Effector memory CD8-positive, alpha-beta T cell (primary cell): ENCODE results near the gene RFT1.

ENCODE experiments used
- ATAC-seq: fragments of 150-1000 bp; cut with Tn5 transposase; replicated peaks from 2 replicates; pipeline ENCODE4 v1.10.0; 2021; ENCODE audit warnings: mild to moderate bottlenecking, moderate library complexity
- DNase-seq, 3 experiments: peaks; one replicate each; pipeline ENCODE4 v3.0.0; 2021
- H3K27ac Mint-ChIP-seq, 2 donors: one replicate each; pipeline ENCODE4 v1.8.0; 2022; ENCODE audit warnings: mild to moderate bottlenecking in 2 of 2, mixed read lengths in 2 of 2, moderate library complexity in 2 of 2
- H3K27me3 Mint-ChIP-seq, 2 donors: one replicate each; pipeline ENCODE4 v1.8.0; 2022; ENCODE audit warnings: mixed read lengths in 2 of 2
- H3K36me3 Mint-ChIP-seq: one replicate; pipeline ENCODE4 v1.8.0; 2022; ENCODE audit warnings: mild to moderate bottlenecking, moderate library complexity, mixed read lengths; ENCODE audit not compliant: insufficient read depth
- H3K4me1 Mint-ChIP-seq, 2 donors: one replicate each; pipeline ENCODE4 v1.8.0; 2022; ENCODE audit warnings: low read depth in 2 of 2, mixed read lengths in 2 of 2
- H3K4me3 Mint-ChIP-seq, 2 donors: one replicate each; pipeline ENCODE4 v1.8.0; 2022; ENCODE audit warnings: mild to moderate bottlenecking in 2 of 2, mixed read lengths in 2 of 2, moderate library complexity in 2 of 2
- H3K9me3 Mint-ChIP-seq, 2 donors: one replicate each; pipeline ENCODE4 v1.8.0; 2022; ENCODE audit warnings: mixed read lengths in 2 of 2
- total RNA-seq, 9 experiments: gene quantifications; one replicate each; lab custom pipeline; 2026; lab: John Stamatoyannopoulos, UW

RFT1 gene
- total RNA-seq, result 12.8 to 38.1 (median 28.5) reads per million in 9 experiments

DNA sequence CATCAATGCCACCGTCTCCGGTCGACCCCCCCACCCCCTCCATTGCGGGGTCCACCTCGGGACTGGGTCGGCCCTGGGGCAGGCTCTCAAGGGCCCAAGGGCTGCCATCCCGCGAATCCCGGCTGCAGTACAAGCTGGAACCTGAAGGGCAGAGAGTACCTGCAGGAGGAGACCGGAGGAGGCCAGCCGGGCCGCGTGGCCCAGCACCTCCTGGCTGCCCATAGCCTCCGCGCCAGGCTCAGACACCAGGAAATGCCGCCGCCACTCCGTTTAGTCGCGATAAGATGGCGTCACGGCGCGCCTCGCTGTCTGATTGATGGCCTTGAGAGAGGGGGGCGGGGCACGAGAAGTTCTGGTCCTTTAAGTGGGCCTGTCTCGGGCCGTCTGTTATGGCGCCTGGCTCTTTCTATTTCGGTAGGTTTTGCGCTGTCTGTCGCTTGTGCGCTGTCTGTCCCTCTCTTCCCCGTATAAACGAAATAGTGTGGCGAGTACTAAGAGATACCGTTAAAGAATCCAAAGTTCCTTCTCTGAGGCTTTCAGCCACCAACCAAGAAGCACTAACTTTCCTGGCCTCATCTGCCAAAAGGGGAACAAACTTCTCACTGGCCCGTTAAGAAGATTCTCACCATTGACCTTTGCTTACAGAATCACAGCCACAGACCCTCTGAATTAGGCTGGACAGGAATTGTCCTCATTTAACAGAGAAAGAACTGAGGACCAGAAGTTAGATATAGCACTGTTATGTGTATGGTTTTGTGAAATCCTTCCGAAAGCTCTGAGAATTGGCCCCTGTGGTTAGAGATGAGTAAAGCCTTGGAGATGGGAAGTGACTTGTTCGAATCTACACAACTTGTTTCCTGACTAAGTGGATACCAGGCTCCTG is at the start of gene RFT1:
RFT1 (minus strand) TSS at position 257 of the 883 bp plus-strand sequence; CDS start at position 222, 35 bp downstream.
- H3K36me3 Mint-ChIP-seq, result peaks cover 12% of the 10 kb centered on the region
- H3K27me3 Mint-ChIP-seq, result no peaks in the 10 kb centered on the region
- ATAC-seq, result peak; percentile 92

DNA sequence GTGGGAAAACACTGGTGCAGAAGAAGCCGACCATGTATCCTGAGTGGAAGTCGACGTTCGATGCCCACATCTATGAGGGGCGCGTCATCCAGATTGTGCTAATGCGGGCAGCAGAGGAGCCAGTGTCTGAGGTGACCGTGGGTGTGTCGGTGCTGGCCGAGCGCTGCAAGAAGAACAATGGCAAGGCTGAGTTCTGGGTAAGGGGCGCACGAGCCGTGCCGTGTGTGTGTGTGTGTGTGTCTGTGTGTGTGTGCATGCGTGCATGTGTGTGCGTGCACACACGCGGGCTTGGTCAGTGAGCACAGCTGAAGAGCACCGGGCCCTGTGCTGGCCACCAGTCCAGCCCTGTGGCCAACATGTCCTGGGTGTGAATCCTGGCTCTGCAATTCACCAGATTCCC is 49.3 kb upstream of the RFT1 start:
- DNase-seq (no peak), ATAC-seq (no peak)
- H3K9me3 Mint-ChIP-seq, result no peaks in the 10 kb centered on the region
- peaks cover 0 to 5% of the 10 kb centered on the region in 2 donors for H3K4me1 Mint-ChIP-seq
- H3K27me3 Mint-ChIP-seq, result no peaks in the 10 kb centered on the region
- H3K36me3 Mint-ChIP-seq, result peaks cover 67% of the 10 kb centered on the region
- no peak overlapping the region for H3K4me3 Mint-ChIP-seq
- peak overlapping the region in 1 of 2 donors; percentile 88 for H3K27ac Mint-ChIP-seq

More for the DNA sequence above, at the start of gene RFT1:
- H3K4me1 Mint-ChIP-seq, result peaks cover 15 to 22% of the 10 kb centered on the region in 2 donors
- H3K9me3 Mint-ChIP-seq, result no peaks in the 10 kb centered on the region
- peak; percentile 98 to 99 (median 99) for DNase-seq
- H3K27ac Mint-ChIP-seq, result peak within 1 kb of the TSS; percentile 98 to 99
- H3K4me3 Mint-ChIP-seq, result peak within 1 kb of the TSS; percentile 86 to 90

DNA sequence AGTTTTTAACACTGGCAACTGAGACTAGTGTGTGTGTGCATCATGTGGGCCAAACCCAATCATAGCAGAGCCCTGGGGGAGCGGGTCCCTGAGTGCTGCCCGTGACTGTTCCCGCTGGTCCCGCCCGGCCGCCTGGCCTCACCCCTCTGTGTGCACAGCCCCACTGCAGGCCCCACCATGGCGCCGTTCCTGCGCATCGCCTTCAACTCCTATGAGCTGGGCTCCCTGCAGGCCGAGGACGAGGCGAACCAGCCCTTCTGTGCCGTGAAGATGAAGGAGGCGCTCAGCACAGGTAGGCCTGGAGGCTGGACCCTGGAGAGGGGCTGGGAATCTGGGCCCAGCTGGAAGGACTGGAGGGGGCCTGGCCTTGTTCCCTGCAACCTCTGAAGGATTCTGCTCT is 48.0 kb upstream of the RFT1 start:
- Mint-ChIP-seq H3K4me1 (peaks cover 4 to 5% of the 10 kb centered on the region in 2 donors), H3K9me3 (no peaks in the 10 kb centered on the region), H3K4me3 (no peak overlapping the region), H3K36me3 (peaks cover 61% of the 10 kb centered on the region), H3K27me3 (no peaks in the 10 kb centered on the region), H3K27ac (peak overlapping the region in 1 of 2 donors; percentile 88)
- no peak for DNase-seq
- no peak for ATAC-seq

- H3K27ac Mint-ChIP-seq, result no peak overlapping the region
- DNase-seq, result no peak
Observed at GRCh38 chr3:53175613-53176540, 45.6 kb upstream of the RFT1 start.

GRCh38 chr3:53174346-53175250 is 44.4 kb upstream of the RFT1 start:
- peaks cover 29 to 31% of the 10 kb centered on the region in 2 donors for H3K4me1 Mint-ChIP-seq
- no peaks in the 10 kb centered on the region for H3K9me3 Mint-ChIP-seq
- no peak overlapping the region for H3K4me3 Mint-ChIP-seq
- H3K27me3 Mint-ChIP-seq, result no peaks in the 10 kb centered on the region
- H3K36me3 Mint-ChIP-seq, result peaks cover 39% of the 10 kb centered on the region
- H3K27ac Mint-ChIP-seq, result no peak overlapping the region
- no peak for DNase-seq
- no peak for ATAC-seq

More at GRCh38 chr3:53175613-53176540, 45.6 kb upstream of the RFT1 start:
- no peak for ATAC-seq
- Mint-ChIP-seq H3K4me3 (no peak overlapping the region), H3K4me1 (peaks cover 17 to 21% of the 10 kb centered on the region in 2 donors), H3K36me3 (peaks cover 51% of the 10 kb centered on the region), H3K27me3 (no peaks in the 10 kb centered on the region), H3K9me3 (no peaks in the 10 kb centered on the region)

DNA sequence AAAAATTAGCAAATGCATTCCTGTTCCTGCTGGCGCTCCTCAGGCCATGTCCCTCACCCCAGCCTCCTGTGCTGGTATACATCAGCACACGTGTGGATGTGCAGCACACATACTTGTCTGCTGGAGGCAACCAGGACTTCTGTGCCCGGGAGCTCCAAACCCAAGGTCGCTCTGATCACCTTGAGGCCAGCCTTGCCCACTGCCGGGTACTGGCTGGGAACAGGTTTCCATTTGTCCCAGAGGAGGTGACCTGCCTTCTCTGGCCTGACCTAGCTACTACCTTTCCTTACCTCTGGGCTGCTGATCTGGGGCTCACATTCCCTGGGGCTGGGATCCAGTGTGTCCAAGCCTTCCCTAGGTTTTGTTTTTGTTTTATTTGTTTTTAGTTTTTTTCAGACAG is 42.9 kb upstream of the RFT1 start:
- ATAC-seq, result no peak
- H3K27ac Mint-ChIP-seq, result peak overlapping the region; percentile 77 to 85
- H3K4me3 Mint-ChIP-seq, result no peak overlapping the region
- peaks cover 42 to 46% of the 10 kb centered on the region in 2 donors for H3K4me1 Mint-ChIP-seq
- no peaks in the 10 kb centered on the region for H3K27me3 Mint-ChIP-seq
- no peak for DNase-seq
- H3K36me3 Mint-ChIP-seq, result peaks cover 31% of the 10 kb centered on the region
- H3K9me3 Mint-ChIP-seq, result no peaks in the 10 kb centered on the region

DNA sequence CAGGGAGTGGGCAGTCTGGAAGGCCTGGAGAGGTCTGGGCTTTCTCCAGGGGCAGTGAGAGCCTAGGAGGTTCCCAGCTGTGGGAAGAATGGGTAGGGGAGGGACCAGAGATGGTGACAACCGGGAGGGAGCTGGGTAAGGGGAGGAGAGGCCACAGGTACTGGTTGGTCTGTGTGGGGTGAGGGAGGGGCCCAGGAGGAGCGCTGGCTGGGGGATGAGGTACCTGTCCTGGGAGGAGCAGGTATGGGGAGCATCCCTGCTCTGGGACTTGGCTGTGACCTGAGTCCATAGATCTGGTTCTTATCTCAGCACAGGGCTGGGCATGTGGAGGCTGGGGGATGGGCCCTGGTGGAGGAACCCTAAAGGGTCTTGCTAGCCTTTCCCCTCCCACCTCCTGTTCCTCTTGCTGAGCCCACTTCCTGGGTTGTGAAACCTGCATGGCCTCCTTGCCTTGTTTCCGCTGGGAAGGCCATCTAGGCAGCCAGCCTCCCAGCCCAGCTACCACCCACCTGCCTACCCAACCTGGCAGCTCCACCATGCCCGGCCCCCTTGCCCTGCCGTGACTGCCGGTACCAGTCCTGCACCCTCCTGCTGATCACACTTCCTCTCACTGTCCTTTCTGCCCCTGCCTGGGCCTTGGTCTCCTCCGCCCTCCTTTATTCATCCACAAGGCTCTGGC is 41.7 kb upstream of the RFT1 start:
- H3K4me1 Mint-ChIP-seq, result peaks cover 46 to 54% of the 10 kb centered on the region in 2 donors
- ATAC-seq, result no peak
- DNase-seq, result no peak
- H3K27me3 Mint-ChIP-seq, result no peaks in the 10 kb centered on the region
- no peak overlapping the region for H3K4me3 Mint-ChIP-seq
- H3K36me3 Mint-ChIP-seq, result peaks cover 25% of the 10 kb centered on the region
- H3K9me3 Mint-ChIP-seq, result no peaks in the 10 kb centered on the region
- H3K27ac Mint-ChIP-seq, result peak overlapping the region; percentile 77 to 85

- peak overlapping the region in 1 of 2 donors; percentile 7 for H3K4me3 Mint-ChIP-seq
- H3K9me3 Mint-ChIP-seq, result no peaks in the 10 kb centered on the region
- peaks cover 25% of the 10 kb centered on the region for H3K36me3 Mint-ChIP-seq
- DNase-seq, result no peak
- ATAC-seq, result no peak
- H3K27ac Mint-ChIP-seq, result no peak overlapping the region
- H3K27me3 Mint-ChIP-seq, result no peaks in the 10 kb centered on the region
- H3K4me1 Mint-ChIP-seq, result peaks cover 53 to 54% of the 10 kb centered on the region in 2 donors
Observed at GRCh38 chr3:53171064-53171418, 40.8 kb upstream of the RFT1 start.

- peaks cover 51 to 54% of the 10 kb centered on the region in 2 donors for H3K4me1 Mint-ChIP-seq
Observed at GRCh38 chr3:53170325-53171063, 40.3 kb upstream of the RFT1 start.

GRCh38 chr3:53169832-53170324 is 39.6 kb upstream of the RFT1 start:
- H3K4me3 Mint-ChIP-seq, result peak overlapping the region in 1 of 2 donors; percentile 7
- H3K27ac Mint-ChIP-seq, result peak overlapping the region in 1 of 2 donors; percentile 82
- no peak for ATAC-seq
- peaks cover 49 to 54% of the 10 kb centered on the region in 2 donors for H3K4me1 Mint-ChIP-seq
- DNase-seq, result no peak
- H3K27me3 Mint-ChIP-seq, result no peaks in the 10 kb centered on the region
- peaks cover 17% of the 10 kb centered on the region for H3K36me3 Mint-ChIP-seq
- no peaks in the 10 kb centered on the region for H3K9me3 Mint-ChIP-seq

More at GRCh38 chr3:53170325-53171063, 40.3 kb upstream of the RFT1 start:
- Mint-ChIP-seq H3K9me3 (no peaks in the 10 kb centered on the region), H3K27ac (peak overlapping the region in 1 of 2 donors; percentile 82), H3K36me3 (peaks cover 23% of the 10 kb centered on the region), H3K4me3 (peak overlapping the region in 1 of 2 donors; percentile 7), H3K27me3 (no peaks in the 10 kb centered on the region)
- ATAC-seq (peak; percentile 52), DNase-seq (no peak)

DNA sequence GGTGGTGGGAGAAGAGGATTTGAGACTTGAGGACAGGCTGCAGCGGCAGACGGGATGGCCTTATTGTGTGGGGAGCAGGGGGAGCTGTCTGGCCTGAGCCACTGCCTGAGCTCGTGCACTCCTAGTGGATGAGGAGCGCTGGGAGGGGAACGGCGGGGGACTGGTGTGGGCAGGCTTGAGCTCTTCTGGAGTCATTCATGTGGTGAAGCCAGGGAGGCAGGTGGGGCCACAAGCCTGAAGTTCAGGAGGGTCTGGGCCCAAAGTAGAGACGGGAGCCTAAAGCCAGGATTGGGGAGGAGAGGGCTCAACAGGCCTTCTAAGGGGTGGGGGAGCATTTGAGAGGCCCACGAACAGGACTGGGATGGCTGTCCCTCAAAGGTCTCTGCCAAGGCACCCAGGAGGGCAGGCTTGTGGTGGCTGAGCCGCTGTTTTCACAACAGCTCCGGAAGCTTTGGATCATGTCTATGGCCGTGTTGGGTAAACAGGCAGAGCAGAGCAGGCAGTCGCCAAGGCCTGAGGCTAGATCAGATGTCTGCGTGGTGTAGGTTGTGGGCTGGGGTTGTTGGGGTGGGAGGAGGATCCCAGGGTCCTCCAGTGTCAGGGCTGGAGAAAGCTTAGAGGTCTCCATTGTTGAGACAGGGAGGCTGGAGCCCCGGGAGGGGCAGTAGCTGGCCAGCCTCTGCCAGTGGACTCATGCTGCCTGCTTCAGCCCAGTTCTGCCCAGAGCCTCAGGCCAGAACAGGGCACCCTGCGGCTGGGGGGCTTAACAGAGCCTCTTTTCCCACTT is 39.0 kb upstream of the RFT1 start:
- no peak for ATAC-seq

More for the DNA sequence above, 39.0 kb upstream of the RFT1 start:
- Mint-ChIP-seq H3K4me1 (peaks cover 52 to 54% of the 10 kb centered on the region in 2 donors), H3K27me3 (no peaks in the 10 kb centered on the region), H3K27ac (peak overlapping the region; percentile 74 to 82), H3K36me3 (peaks cover 16% of the 10 kb centered on the region), H3K9me3 (no peaks in the 10 kb centered on the region), H3K4me3 (peak overlapping the region in 1 of 2 donors; percentile 61)
- no peak for DNase-seq
